ENCODE measurements around the gene PCYT1B.
A peak's percentile ranks its signal among the peaks of the same experiment; 100 is the strongest.
"Not testable (repeated sequence)": the region's sequence is repeated elsewhere in the genome, so short reads cannot be mapped to it uniquely, and the experiment has no call there.

Gene PCYT1B

DNA sequence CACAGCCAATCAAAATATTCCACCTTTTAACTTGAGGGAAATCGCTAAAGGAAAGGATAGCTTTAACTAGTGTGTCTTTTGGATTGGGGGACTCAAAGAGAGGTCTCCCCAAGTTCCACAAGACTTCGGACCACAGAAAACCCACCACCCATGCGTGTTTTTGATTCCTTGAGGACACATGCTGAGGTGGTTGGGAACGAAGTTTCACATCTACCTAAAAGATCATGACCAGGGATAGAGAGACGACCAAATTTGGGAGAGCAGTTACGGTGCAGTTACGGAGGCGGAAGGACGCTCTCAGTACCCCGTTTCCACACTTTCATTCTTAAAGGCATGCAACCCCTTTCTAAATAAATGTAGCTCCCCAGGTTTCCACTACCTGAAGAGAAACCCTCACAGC is 1.1 kb downstream of the PCYT1B start:
- DNase-seq (ENCODE audit: low read depth): no peak

DNA sequence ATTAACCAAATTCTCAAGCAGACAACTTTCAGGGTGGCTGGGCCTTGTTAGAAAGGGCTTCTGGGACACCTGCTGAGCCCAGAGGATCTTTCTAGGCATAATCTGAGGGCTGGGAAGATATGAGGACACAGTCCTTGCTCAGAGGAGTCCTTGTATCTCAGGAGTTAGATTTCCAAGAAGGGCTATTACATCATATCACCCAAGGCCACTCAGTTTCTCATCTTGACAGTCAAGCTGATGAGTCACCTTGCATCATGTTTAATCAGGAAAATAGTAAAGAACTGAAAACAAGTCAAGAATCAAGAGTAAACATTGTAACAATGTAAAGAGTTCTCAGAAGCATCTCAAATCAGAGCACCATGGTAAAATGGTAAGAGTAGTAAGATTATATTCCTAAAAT is 4.0 kb downstream of the PCYT1B start:
- DNase-seq (ENCODE audit: low read depth): no peak

GRCh38 chrX:24629701-24630100 is 17.4 kb downstream of the PCYT1B start:
- no peak for DNase-seq (ENCODE audit: low read depth)

DNA sequence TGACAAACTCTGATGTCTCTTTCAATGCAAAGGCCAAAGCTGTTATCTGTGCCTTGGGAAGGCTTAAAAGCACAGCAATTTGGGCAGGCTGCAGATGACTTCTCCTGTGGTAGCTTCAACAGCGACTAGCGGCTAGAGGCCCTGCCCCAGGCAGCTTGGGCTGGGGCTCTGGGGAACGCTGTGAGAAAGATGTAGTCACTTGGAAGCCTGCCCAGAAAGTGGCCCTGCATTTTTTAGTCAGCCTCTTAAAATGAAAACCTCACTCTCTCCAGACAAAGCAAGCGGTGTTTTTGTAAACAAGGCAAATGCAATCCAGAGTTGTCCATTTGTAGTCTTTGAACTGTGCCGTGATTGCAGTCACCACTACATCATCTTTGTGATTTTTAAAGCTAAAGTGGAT is 27.5 kb downstream of the PCYT1B start:
- DNase-seq (ENCODE audit: low read depth): peak; percentile 4

- DNase-seq (ENCODE audit: low read depth): no peak
These were observed 36.6 kb downstream of the PCYT1B start for GRCh38 chrX:24610516-24610915.

DNA sequence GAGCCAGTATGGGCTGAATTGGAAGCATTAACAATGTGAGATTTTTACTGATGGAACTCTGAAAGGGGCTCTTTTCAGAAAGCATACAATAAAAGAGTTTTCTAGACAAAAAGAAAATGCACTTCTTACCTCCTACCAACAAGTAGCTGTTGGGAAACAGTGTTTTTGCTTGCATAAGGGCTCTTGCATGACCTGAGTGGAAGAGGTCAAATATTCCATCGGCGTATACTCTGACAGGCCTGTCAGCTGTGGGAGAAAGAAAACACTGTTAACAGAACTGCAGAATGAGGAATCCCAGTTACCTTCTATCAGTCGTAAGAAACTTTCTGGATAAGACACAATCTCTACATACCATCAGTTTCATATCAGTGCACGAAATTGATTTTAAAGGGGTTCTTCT is 39.5 kb downstream of the PCYT1B start:
- DNase-seq (ENCODE audit: low read depth): no peak

- DNase-seq (ENCODE audit: low read depth): not testable (repeated sequence)
These were observed 41.2 kb downstream of the PCYT1B start for GRCh38 chrX:24605941-24606340.

DNA sequence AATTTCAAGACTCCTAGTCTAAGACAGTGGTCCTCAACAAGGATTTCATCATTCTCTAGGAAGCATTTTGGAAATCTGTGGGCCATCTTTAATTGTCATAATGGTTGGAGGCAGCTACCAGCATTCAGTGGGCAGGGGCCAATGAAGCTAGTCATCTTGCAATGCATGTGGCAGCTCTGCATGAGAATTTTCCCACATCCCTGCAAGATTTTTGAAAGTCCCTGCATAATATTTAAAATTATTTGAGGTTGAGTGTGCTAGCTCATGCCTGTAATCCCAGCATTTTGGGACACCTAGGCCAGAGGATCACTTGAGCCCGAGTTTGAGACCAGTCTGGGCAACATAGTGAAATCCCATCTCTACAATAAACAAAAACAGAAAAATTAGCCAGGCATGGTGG is 44.0 kb downstream of the PCYT1B start:
- DNase-seq (ENCODE audit: low read depth): no peak

DNA sequence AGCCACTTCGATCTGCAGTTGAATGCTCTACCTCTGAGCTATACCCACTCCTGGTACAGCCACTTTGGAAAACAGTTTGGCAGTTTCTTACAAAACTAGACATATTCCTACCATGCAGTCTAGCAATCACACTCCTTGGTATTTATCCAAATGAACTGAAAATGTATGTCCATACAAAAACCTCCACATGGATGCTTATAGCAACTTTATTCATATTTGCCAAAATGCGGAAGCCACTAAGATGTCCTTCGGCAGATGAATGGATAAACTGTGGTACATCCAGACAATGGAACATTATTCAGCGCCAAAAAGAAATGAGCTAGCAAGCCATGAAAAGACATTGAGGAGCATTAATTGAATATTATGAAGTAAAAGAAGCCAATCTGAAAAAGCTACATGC is 45.3 kb downstream of the PCYT1B start:
- DNase-seq (ENCODE audit: low read depth): no peak

DNA sequence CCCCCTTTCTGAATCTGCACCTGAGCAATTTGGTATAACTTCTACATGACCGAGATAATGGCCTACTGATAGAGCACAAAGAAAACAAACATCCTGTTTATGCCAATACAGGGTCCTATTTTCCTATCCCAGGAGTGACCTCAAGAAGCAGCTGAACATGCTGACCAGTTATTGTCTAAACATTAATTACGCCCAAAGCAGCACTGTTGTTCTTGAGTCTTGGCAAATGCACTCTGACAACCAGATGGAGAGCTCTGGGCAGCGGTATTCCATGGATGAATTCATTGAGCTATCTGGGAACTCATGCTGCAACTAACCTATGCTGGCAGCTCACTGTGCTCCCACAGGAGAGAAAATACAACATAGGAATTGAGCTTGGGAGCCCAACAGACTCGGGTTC is 52.6 kb downstream of the PCYT1B start:
- no peak for DNase-seq (ENCODE audit: low read depth)

GRCh38 chrX:24590111-24590510 is 57.0 kb downstream of the PCYT1B start:
- no peak for DNase-seq (ENCODE audit: low read depth)

- no peak for DNase-seq (ENCODE audit: low read depth)
These were observed 70.1 kb downstream of the PCYT1B start for GRCh38 chrX:24577091-24577490.

- DNase-seq (ENCODE audit: low read depth): no peak
These were observed 71.7 kb downstream of the PCYT1B start for GRCh38 chrX:24575496-24575895.

DNA sequence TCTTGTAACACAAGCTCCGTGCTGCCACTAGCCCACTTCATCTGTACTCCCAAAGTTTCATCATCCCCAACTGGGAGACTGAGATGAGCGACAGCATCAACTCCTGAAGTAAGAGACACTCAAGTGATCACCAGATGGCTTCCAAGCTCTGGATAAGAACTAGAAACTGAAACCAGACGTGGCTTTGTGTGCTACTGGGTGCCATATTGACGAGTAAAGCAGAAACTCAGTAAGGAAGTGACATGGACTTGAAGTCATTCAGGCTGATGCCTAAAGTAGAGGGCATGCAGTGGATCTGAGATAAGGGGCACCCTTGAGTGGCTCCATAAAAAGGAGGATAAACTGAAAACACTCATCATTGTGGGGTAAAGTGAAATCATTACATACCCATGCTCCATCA is 72.4 kb downstream of the PCYT1B start:
- no peak for DNase-seq (ENCODE audit: low read depth)

DNA sequence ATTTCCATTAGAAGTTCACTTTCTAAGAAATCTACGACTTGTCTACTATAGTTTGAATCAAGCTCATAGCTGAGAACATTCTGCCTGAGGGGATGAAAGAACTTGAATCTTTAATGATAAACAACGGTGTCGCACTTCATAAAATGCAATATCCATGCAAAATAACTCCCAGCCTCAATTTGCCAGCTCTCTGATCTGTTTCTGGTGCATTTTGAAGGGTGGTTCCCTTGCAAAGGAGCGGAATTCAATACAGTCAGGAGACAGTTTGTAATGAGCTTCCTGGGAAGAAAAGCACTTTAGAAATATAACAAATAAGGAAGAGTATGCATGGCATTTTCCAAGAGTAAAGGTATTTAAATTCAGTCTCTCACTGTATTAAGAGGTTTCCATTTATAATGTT is 80.0 kb downstream of the PCYT1B start:
- no peak for DNase-seq (ENCODE audit: low read depth)

- no peak for DNase-seq (ENCODE audit: low read depth)
These were observed 80.9 kb downstream of the PCYT1B start for GRCh38 chrX:24566240-24566639.

DNA sequence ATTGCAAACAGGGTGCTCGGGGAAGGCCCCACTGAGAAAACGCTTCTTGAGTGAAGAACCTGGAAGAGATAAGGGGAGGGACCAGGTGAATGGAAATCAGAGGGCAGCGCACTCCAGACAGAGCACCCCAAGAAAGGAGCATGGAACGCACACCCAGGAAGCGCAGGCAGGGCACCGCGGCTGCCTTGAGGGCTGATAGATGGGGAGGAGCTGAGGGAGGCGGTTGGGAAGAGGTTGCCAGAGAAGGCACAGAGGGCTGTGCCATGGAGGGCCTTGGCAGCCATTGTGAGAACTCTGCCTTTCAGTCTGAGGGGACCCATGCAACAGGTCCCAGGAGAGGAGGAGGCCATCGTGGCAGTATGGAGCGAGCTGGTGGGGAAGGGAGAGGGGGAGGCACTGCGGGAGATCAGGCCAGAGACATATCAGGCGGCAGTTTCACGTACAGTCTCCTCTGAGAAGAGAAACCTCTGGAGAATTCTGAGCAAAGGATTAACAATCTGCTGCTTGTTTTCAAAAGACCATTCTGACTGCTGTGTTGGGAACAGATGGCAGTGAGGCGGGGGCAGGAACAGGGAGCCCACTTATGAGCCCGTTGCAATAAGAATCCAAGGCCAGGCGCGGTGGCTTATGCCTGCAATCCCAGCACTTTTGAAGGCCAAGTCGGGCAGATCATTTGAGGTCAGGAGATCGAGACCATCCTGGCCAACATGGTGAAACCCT is 83.7 kb downstream of the PCYT1B start:
- no peak for DNase-seq (ENCODE audit: low read depth)

GRCh38 chrX:24561121-24561520 is 86.0 kb downstream of the PCYT1B start:
- no peak for DNase-seq (ENCODE audit: low read depth)

DNA sequence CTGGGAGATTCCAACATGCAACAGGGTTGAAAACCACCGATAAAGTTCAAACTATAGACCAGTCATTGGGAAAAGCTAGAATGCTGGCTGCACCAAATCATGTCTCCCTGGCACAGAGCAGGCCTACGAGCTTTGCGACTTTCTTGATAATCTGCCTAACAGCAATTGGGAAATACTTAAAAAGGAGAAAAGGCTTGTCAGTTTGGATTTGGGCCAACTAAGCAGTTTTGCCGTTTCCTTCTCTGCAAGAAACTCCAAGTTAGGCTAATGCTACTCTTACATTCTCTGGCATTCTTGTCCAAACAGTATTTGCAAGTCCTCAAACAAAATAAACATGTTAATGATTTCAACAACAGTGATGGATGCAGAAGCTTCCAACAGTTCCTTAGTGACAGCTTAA is 94.1 kb downstream of the PCYT1B start:
- no peak for DNase-seq (ENCODE audit: low read depth)

- no peak for DNase-seq (ENCODE audit: low read depth)
These were observed 97.0 kb downstream of the PCYT1B start for GRCh38 chrX:24550166-24550565.

DNA sequence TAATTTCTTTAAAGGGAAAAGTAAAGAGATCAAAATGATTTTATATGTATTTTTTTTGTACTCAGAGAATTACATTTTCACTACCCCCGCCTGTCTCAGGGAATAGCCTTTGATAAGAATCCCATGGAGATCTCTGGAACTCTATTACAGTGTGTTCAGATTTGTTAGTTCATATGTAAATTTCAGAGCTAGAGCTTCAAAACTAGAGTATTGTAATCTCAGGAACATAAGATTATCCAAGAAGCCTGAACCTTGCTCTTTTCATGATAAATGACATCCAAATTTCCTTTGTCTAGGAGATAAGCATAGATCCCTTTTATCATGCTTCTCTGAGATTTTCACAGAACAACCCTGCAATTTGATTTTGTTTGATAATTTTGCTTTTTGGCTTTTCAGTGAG is 99.2 kb downstream of the PCYT1B start:
- no peak for DNase-seq (ENCODE audit: low read depth)

DNA sequence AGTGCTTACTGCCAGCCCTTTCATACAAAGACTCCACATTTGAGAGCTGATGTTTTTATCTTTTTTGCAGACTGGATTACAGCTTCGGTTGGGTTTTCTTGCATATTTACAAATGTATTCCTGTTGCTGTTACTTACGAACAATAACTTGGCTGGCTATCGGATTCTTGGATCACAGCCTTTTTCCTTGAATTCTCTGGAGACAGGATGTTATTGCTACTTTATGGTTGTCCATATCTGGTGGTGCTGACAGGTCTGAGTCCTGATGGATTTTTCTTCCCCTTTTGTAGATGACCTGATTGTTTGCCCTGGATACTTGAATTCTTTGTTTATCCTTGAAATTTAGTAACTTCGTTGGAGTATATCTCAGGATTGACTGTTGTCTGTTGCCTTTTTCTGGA is 104.4 kb downstream of the PCYT1B start:
- DNase-seq (ENCODE audit: low read depth): no peak

DNA sequence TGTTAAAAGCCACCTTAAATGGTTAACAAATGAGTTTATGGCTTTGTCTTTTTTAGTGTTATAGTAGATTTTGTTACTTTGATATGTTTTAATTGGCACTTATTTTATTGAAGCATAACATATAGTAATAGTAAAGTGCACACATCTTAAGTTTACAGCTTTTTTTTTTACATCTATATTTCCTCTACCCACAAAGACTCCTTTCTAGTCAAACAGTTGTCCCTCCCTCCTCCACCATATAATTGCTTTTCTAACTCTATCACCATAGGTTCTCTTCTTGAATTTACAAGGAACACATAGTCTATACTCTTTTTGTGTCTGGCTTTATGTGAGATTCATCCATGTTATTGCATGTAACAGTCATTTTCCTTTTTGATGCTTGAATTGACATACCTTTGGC is 110.6 kb downstream of the PCYT1B start:
- no peak for DNase-seq (ENCODE audit: low read depth)

DNA sequence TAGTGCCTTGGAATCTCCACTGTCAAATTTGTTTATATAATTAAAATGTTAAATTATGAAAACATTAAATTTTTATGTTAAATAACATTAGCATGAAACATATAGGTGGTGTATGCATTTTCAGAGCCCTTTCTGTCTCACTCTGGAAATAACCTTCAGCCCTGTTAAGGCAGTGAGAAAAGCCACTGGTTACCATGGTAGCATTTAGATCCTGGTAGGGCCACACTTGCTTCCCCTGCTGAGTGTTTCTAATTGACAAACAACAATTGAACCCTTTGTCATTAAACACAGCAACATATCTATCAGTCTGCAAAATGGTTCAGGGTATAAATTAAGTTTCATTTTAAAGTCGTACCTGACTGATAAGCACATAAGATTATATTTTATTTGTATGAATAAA is 118.5 kb downstream of the PCYT1B start:
- DNase-seq (ENCODE audit: low read depth): no peak

- DNase-seq (ENCODE audit: low read depth): no peak
These were observed 120.5 kb downstream of the PCYT1B start for GRCh38 chrX:24526616-24527015.
